Suprapubic skin (tissue), 4 donors: ENCODE results near the gene TNFRSF4. TPM values are rescaled to one million over a fixed set of nuclear protein-coding genes. Genes with fewer than 3 reads are reported as not detected.

Experiments
- DNase-seq, 2 donors: peaks; one replicate each; pipeline ENCODE4 v3.0.0-alpha.2; 2019; ENCODE audit warnings: low spot score in 2 of 2
- H3K27ac ChIP-seq: fragments of 200-600 bp; sonication (generic); one replicate; pipeline ENCODE4 v1.5.1; 2019
- H3K27me3 ChIP-seq: fragments of 200-600 bp; sonication (generic); one replicate; pipeline ENCODE4 v1.5.1; 2019
- H3K36me3 ChIP-seq: fragments of 200-600 bp; sonication (generic); one replicate; pipeline ENCODE4 v1.5.1; 2019
- H3K4me1 ChIP-seq: fragments of 200-600 bp; sonication (generic); one replicate; pipeline ENCODE4 v1.5.1; 2019
- H3K4me3 ChIP-seq: fragments of 200-600 bp; sonication (generic); one replicate; pipeline ENCODE4 v1.5.1; 2019; ENCODE audit warnings: mild to moderate bottlenecking
- H3K9me3 ChIP-seq: fragments of 200-600 bp; sonication (generic); one replicate; pipeline ENCODE4 v1.5.1; 2019
- CTCF ChIP-seq, 2 donors: fragments of 200-600 bp in 1 of 2; fragments of 450-650 bp in 1 of 2; sonication (generic) in 1 of 2; IDR thresholded peaks; one replicate each; pipeline ENCODE4 v1.5.1; 2016 to 2019; ENCODE audit warnings: antibody characterized with exemption in 2 of 2, mild to moderate bottlenecking in 1 of 2, moderate library complexity in 1 of 2
- EP300 ChIP-seq: sonication (generic); formaldehyde crosslinking; IDR thresholded peaks from one replicate; pipeline ENCODE4 v1.6.1; 2017; ENCODE audit warnings: antibody characterized with exemption
- POLR2A ChIP-seq, 2 donors: fragments of 450-650 bp; IDR thresholded peaks; one replicate each; pipeline ENCODE4 v1.6.1; 2017; ENCODE audit warnings: antibody characterized with exemption in 2 of 2, mild to moderate bottlenecking in 2 of 2, moderate library complexity in 2 of 2
- POLR2AphosphoS5 ChIP-seq, 3 donors: sonication (generic); formaldehyde crosslinking; IDR thresholded peaks; one replicate each; pipeline ENCODE4 v1.6.1; 2017; ENCODE audit warnings: antibody characterized with exemption in 3 of 3
- WGBS: methylation state at CpG from one replicate; pipeline ENCODE4 v1.1.5; 2018; 5-methylcytosine and 5-hydroxymethylcytosine counted together
- total RNA-seq, 4 donors: library from RNA; depleted of rRNA; stranded (reverse); fragments of >200 nt; gene quantifications; one replicate each; pipeline ENCODE4 v1.1.0, GENCODE V29; 2016

TNFRSF4 gene
- total RNA-seq, 4 donors from 2014 or later: 0.42 to 1.4 (median 0.72) TPM; not detected in 1

- no CpG with 5 or more reads among the region's 20 CpGs for WGBS
- TF ChIP-seq POLR2A (IDR thresholded peaks at IDR 0.05) (no peak), POLR2AphosphoS5 (IDR thresholded peaks at IDR 0.05) (no peak), EP300 (no peak), CTCF (IDR thresholded peaks at IDR 0.05) (no peak)
- DNase-seq: no peak
- Histone ChIP-seq H3K9me3 (no peaks in the 10 kb centered on the region), H3K27ac (no peak overlapping the region), H3K36me3 (no peaks in the 10 kb centered on the region), H3K4me1 (peaks cover 28% of the 10 kb centered on the region), H3K4me3 (no peak overlapping the region), H3K27me3 (peaks cover 62% of the 10 kb centered on the region)
Observed at GRCh38 chr1:1167398-1167821, 46.5 kb downstream of the TNFRSF4 start.

- peak overlapping the region; percentile 55 for H3K4me3 ChIP-seq
- no peak for DNase-seq
- no peaks in the 10 kb centered on the region for H3K9me3 ChIP-seq
- 67% methylated on average over 3 of the region's 44 CpGs for WGBS
- peaks cover 34% of the 10 kb centered on the region for H3K4me1 ChIP-seq
- TF ChIP-seq POLR2A (IDR thresholded peaks at IDR 0.05) (no peak), CTCF (IDR thresholded peaks at IDR 0.05) (no peak), EP300 (no peak), POLR2AphosphoS5 (IDR thresholded peaks at IDR 0.05) (no peak)
- no peaks in the 10 kb centered on the region for H3K36me3 ChIP-seq
- H3K27me3 ChIP-seq: peaks cover 64% of the 10 kb centered on the region
- H3K27ac ChIP-seq: no peak overlapping the region
Observed at GRCh38 chr1:1166642-1167397, 47.1 kb downstream of the TNFRSF4 start.

- Histone ChIP-seq H3K4me1 (peaks cover 34% of the 10 kb centered on the region), H3K27me3 (peaks cover 58% of the 10 kb centered on the region), H3K36me3 (no peaks in the 10 kb centered on the region), H3K27ac (peak overlapping the region; percentile 85), H3K4me3 (peak overlapping the region; percentile 55), H3K9me3 (no peaks in the 10 kb centered on the region)
- TF ChIP-seq POLR2A (IDR thresholded peaks at IDR 0.05) (no peak), POLR2AphosphoS5 (IDR thresholded peaks at IDR 0.05) (no peak), CTCF (IDR thresholded peaks at IDR 0.05) (no peak), EP300 (no peak)
- DNase-seq: no peak
- 42% methylated on average over 15 of the region's 23 CpGs for WGBS
Observed at GRCh38 chr1:1165900-1166421, 48.0 kb downstream of the TNFRSF4 start.

- Histone ChIP-seq H3K4me1 (peaks cover 34% of the 10 kb centered on the region), H3K27me3 (peaks cover 53% of the 10 kb centered on the region), H3K36me3 (no peaks in the 10 kb centered on the region), H3K27ac (peak overlapping the region; percentile 85), H3K9me3 (no peaks in the 10 kb centered on the region), H3K4me3 (peak overlapping the region; percentile 55)
- TF ChIP-seq CTCF (IDR thresholded peaks at IDR 0.05) (no peak), EP300 (no peak), POLR2A (IDR thresholded peaks at IDR 0.05) (no peak), POLR2AphosphoS5 (IDR thresholded peaks at IDR 0.05) (no peak)
- no peak for DNase-seq
- 72% methylated on average over 10 of the region's 12 CpGs for WGBS
Observed at GRCh38 chr1:1165485-1165884, 48.5 kb downstream of the TNFRSF4 start.

GRCh38 chr1:1164701-1165451 lies 49.1 kb downstream of the TNFRSF4 start:
- peak overlapping the region; percentile 85 for H3K27ac ChIP-seq
- H3K9me3 ChIP-seq: no peaks in the 10 kb centered on the region
- H3K36me3 ChIP-seq: no peaks in the 10 kb centered on the region
- TF ChIP-seq POLR2A (IDR thresholded peaks at IDR 0.05) (no peak), POLR2AphosphoS5 (IDR thresholded peaks at IDR 0.05) (no peak)
- H3K4me3 ChIP-seq: peak overlapping the region; percentile 55
- H3K4me1 ChIP-seq: peaks cover 34% of the 10 kb centered on the region
- WGBS: 38% methylated on average over 29 of the region's 48 CpGs
- DNase-seq: no peak
- peaks cover 47% of the 10 kb centered on the region for H3K27me3 ChIP-seq
